ENCODE measurements around the gene PPFIA3.

Gene PPFIA3

DNA sequence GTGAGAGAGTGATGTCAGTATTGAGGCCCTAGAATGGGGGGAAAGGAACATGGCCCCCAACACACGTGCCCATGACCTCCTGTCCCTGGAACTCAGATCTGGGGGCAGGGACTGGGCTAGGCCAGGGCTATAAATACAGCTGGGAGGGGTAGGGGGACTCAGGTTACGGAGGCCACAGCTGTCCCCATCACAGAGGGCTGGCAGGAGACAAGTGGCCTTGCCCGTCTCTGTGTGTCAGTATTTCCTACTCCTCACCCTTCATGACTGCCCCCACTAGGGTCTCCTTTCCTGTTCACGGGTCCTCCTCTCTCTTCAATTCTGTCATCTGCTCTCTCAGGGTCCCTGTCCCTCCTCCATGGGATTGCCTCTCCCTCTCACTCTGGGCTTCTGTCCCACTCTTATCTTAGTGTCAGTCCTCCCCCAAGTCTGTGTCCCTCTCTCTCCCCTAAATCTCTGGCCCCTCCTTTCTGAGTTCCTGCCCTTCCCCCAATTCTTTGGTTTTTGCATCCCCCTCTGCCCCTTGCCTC lies 36.5 kb downstream of the PPFIA3 start:
- H3K4me1 ChIP-seq (ENCODE audit: control insufficient read depth, low read depth, low read length) = peaks cover 10% of the 10 kb centered on the region
- no peak overlapping the region for H2BK120ac ChIP-seq (ENCODE audit: low read depth, low read length)
- no peaks in the 10 kb centered on the region for H3K27me3 ChIP-seq (ENCODE audit: insufficient read depth, low read length, poor library complexity)
- H3K27ac ChIP-seq (ENCODE audit: low read depth, low read length) = no peak overlapping the region
- no peak overlapping the region for H2AK5ac ChIP-seq (ENCODE audit: low read length)
- no peak overlapping the region for H3K23ac ChIP-seq (ENCODE audit: low read length)
- H3K79me1 ChIP-seq (ENCODE audit: low read length) = no peaks in the 10 kb centered on the region
- no peak overlapping the region for H2BK5ac ChIP-seq (ENCODE audit: low read length)
- no CpG with 5 or more reads among the region's 4 CpGs for WGBS (ENCODE audit: extremely low coverage, insufficient coverage, low lambda C conversion rate)
- H3K4me2 ChIP-seq (ENCODE audit: low read length) = peak overlapping the region; percentile 20
- H3K4ac ChIP-seq (ENCODE audit: low read depth, low read length) = no peak overlapping the region
- no peak overlapping the region for H3K4me3 ChIP-seq (ENCODE audit: low read length)
- H4K5ac ChIP-seq (ENCODE audit: low read length) = no peak overlapping the region
- H2BK15ac ChIP-seq (replicated peaks; ENCODE audit: low read depth) = no peak overlapping the region
- H3K18ac ChIP-seq (ENCODE audit: low read length) = no peak overlapping the region
- peak overlapping the region; percentile 64 for H3K56ac ChIP-seq (ENCODE audit: low read length)
- H3K9ac ChIP-seq (ENCODE audit: low read length) = peak overlapping the region; percentile 42
- no peaks in the 10 kb centered on the region for H3K36me3 ChIP-seq (ENCODE audit: control insufficient read depth, insufficient read depth, low read length)
- no peak overlapping the region for H4K8ac ChIP-seq (ENCODE audit: low read depth, low read length)
- DNase-seq = peak; percentile 58
- no peaks in the 10 kb centered on the region for H3K79me2 ChIP-seq (ENCODE audit: control insufficient read depth, insufficient read depth, low read length)

DNA sequence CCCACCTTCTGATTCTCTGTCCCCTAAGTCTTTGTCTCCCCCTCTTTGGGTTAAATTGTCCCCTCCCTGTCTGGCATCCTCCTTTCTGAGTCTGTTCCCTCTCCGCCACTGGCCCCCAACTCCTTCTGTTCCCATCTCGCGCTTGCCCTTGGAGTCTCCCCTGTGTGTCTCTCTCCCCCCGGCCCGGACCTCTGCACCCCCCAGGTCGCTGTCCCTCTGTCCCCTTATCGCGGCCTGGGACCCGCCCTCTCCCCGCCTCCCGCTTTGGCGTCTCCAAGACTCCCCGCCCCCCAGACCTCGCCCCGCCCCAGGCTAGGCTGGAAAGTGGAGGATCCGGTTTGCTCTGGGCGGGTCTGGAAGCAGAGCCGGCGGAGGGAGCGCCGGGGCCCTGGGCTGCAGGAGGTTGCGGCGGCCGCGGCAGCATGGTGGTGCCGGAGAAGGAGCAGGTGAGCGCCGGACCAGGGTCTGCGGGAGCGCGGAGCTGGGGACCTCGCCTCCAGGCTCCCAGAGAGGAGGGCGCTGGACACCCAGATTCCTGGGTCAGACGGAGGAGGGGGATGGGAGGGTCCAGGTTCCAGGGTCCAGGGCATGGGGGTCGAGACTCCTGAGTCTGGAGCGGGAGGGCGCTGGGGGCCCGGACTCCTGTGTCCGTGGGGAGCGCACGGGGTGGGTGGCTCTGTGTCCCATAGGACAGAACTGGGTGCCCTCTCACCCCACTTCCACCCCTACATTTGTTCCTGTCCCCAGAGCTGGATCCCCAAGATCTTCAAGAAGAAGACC lies 38.3 kb downstream of the PPFIA3 start, which contains the start of gene TRPM4:
Gene TRPM4 (plus strand): TSS at position 348 of the 780 bp plus-strand sequence. CDS start 75 bp downstream, at position 423.
- Histone ChIP-seq H3K79me2 (ENCODE audit: control insufficient read depth, insufficient read depth, low read length) (no peaks in the 10 kb centered on the region), H3K56ac (ENCODE audit: low read length) (peak within 1 kb of the TSS; percentile 96), H3K18ac (ENCODE audit: low read length) (peak within 1 kb of the TSS; percentile 8), H4K8ac (ENCODE audit: low read depth, low read length) (no peak within 1 kb of the TSS), H3K79me1 (ENCODE audit: low read length) (no peaks in the 10 kb centered on the region), H3K27me3 (ENCODE audit: insufficient read depth, low read length, poor library complexity) (no peaks in the 10 kb centered on the region), H2AK5ac (ENCODE audit: low read length) (no peak within 1 kb of the TSS), H3K9ac (ENCODE audit: low read length) (peak within 1 kb of the TSS; percentile 93), H3K27ac (ENCODE audit: low read depth, low read length) (no peak within 1 kb of the TSS), H2BK15ac (replicated peaks; ENCODE audit: low read depth) (no peak within 1 kb of the TSS), H3K4me2 (ENCODE audit: low read length) (peak within 1 kb of the TSS; percentile 70), H3K23ac (ENCODE audit: low read length) (peak within 1 kb of the TSS; percentile 66), H3K4me3 (ENCODE audit: low read length) (peak within 1 kb of the TSS; percentile 79), H2BK120ac (ENCODE audit: low read depth, low read length) (no peak within 1 kb of the TSS), H4K5ac (ENCODE audit: low read length) (no peak within 1 kb of the TSS), H3K4ac (ENCODE audit: low read depth, low read length) (peak within 1 kb of the TSS; percentile 23), H3K4me1 (ENCODE audit: control insufficient read depth, low read depth, low read length) (peaks cover 10% of the 10 kb centered on the region), H3K36me3 (ENCODE audit: control insufficient read depth, insufficient read depth, low read length) (no peaks in the 10 kb centered on the region), H2BK5ac (ENCODE audit: low read length) (peak within 1 kb of the TSS; percentile 55)
- no CpG with 5 or more reads among the region's 41 CpGs for WGBS (ENCODE audit: extremely low coverage, insufficient coverage, low lambda C conversion rate)
- peak; percentile 94 for DNase-seq

DNA sequence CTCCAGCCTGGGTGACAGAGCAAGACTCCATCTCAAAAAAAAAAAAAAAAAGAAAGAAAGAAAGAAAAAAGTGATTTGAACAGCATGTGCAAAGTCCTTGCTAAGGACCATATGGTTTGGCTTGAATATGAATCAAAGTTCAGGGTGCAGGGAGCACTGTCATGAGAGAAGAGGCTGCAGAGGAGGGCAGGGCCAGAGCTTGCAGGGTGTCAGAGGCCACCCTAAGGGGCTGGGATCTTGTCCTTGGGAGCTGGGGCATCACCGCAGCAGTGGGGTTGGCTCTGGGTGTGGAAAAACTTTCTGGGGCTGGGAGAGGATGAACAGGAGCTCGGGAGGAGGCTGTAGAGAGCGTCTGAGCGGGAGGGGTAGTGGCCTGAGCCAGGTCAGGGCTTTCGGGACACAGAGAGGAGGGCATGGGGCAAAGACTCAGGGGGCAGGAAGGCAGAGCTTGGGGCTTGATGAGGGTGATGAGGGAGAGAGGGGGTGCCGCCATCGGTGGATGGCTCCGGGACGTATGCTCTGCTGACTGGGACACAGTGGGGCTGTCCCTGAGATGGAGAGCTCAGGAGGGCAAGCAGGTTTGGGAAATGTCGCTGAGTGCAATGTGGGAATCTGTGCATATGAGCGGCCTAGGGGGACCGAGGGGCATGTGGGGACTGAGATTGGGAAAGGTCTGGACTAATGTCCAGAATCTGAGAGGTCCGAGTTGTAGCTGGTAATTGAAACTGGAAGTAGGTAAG lies 41.3 kb downstream of the PPFIA3 start:
- WGBS (ENCODE audit: extremely low coverage, insufficient coverage, low lambda C conversion rate) = no CpG with 5 or more reads among the region's 13 CpGs

DNA sequence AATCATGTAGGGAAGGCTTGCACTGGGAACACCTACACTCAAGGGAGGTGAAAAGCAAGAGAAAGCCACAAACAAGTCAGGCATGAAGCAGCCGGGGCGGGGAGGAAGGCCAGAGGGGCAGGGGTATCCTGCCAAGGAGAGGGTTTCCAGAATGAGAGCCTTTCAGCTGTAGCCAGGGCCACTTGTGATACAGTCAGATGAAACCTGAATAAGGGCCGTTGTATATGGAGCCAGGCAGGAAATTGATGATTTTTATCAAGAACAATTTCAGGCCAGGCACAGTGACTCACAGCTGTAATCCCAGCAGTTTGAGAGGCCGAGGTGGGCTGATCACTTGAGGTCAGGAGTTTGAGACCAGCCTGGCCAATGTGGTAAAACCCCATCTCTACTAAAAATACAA lies 42.6 kb downstream of the PPFIA3 start:
- no peak overlapping the region for H2AK5ac ChIP-seq (ENCODE audit: low read length)
- H3K79me2 ChIP-seq (ENCODE audit: control insufficient read depth, insufficient read depth, low read length) = no peaks in the 10 kb centered on the region
- H3K56ac ChIP-seq (ENCODE audit: low read length) = no peak overlapping the region
- H3K36me3 ChIP-seq (ENCODE audit: control insufficient read depth, insufficient read depth, low read length) = no peaks in the 10 kb centered on the region
- no peak overlapping the region for H3K27ac ChIP-seq (ENCODE audit: low read depth, low read length)
- H3K4ac ChIP-seq (ENCODE audit: low read depth, low read length) = no peak overlapping the region
- H3K4me3 ChIP-seq (ENCODE audit: low read length) = no peak overlapping the region
- H2BK15ac ChIP-seq (replicated peaks; ENCODE audit: low read depth) = no peak overlapping the region
- no CpG with 5 or more reads among the region's 4 CpGs for WGBS (ENCODE audit: extremely low coverage, insufficient coverage, low lambda C conversion rate)
- no peak overlapping the region for H3K18ac ChIP-seq (ENCODE audit: low read length)
- H4K5ac ChIP-seq (ENCODE audit: low read length) = no peak overlapping the region
- no peak overlapping the region for H3K4me2 ChIP-seq (ENCODE audit: low read length)
- H3K79me1 ChIP-seq (ENCODE audit: low read length) = no peaks in the 10 kb centered on the region
- no peak overlapping the region for H4K8ac ChIP-seq (ENCODE audit: low read depth, low read length)
- H3K23ac ChIP-seq (ENCODE audit: low read length) = no peak overlapping the region
- peaks cover 2% of the 10 kb centered on the region for H3K4me1 ChIP-seq (ENCODE audit: control insufficient read depth, low read depth, low read length)
- no peak overlapping the region for H2BK5ac ChIP-seq (ENCODE audit: low read length)
- H3K27me3 ChIP-seq (ENCODE audit: insufficient read depth, low read length, poor library complexity) = no peaks in the 10 kb centered on the region
- no peak overlapping the region for H3K9ac ChIP-seq (ENCODE audit: low read length)
- H2BK120ac ChIP-seq (ENCODE audit: low read depth, low read length) = no peak overlapping the region
- no peak for DNase-seq

More for the DNA sequence above, 41.3 kb downstream of the PPFIA3 start:
- H3K36me3 ChIP-seq (ENCODE audit: control insufficient read depth, insufficient read depth, low read length) = no peaks in the 10 kb centered on the region
- H3K4me3 ChIP-seq (ENCODE audit: low read length) = no peak overlapping the region
- H2AK5ac ChIP-seq (ENCODE audit: low read length) = no peak overlapping the region
- no peak overlapping the region for H4K8ac ChIP-seq (ENCODE audit: low read depth, low read length)
- no peak overlapping the region for H3K18ac ChIP-seq (ENCODE audit: low read length)
- no peak overlapping the region for H2BK120ac ChIP-seq (ENCODE audit: low read depth, low read length)
- peaks cover 8% of the 10 kb centered on the region for H3K4me1 ChIP-seq (ENCODE audit: control insufficient read depth, low read depth, low read length)
- H3K4ac ChIP-seq (ENCODE audit: low read depth, low read length) = no peak overlapping the region
- H2BK5ac ChIP-seq (ENCODE audit: low read length) = no peak overlapping the region
- no peak overlapping the region for H4K5ac ChIP-seq (ENCODE audit: low read length)
- no peak overlapping the region for H3K56ac ChIP-seq (ENCODE audit: low read length)
- no peak overlapping the region for H2BK15ac ChIP-seq (replicated peaks; ENCODE audit: low read depth)
- DNase-seq = no peak
- no peak overlapping the region for H3K4me2 ChIP-seq (ENCODE audit: low read length)
- no peaks in the 10 kb centered on the region for H3K79me2 ChIP-seq (ENCODE audit: control insufficient read depth, insufficient read depth, low read length)
- H3K23ac ChIP-seq (ENCODE audit: low read length) = no peak overlapping the region
- no peak overlapping the region for H3K27ac ChIP-seq (ENCODE audit: low read depth, low read length)
- no peaks in the 10 kb centered on the region for H3K79me1 ChIP-seq (ENCODE audit: low read length)
- H3K27me3 ChIP-seq (ENCODE audit: insufficient read depth, low read length, poor library complexity) = no peaks in the 10 kb centered on the region
- H3K9ac ChIP-seq (ENCODE audit: low read length) = no peak overlapping the region

DNA sequence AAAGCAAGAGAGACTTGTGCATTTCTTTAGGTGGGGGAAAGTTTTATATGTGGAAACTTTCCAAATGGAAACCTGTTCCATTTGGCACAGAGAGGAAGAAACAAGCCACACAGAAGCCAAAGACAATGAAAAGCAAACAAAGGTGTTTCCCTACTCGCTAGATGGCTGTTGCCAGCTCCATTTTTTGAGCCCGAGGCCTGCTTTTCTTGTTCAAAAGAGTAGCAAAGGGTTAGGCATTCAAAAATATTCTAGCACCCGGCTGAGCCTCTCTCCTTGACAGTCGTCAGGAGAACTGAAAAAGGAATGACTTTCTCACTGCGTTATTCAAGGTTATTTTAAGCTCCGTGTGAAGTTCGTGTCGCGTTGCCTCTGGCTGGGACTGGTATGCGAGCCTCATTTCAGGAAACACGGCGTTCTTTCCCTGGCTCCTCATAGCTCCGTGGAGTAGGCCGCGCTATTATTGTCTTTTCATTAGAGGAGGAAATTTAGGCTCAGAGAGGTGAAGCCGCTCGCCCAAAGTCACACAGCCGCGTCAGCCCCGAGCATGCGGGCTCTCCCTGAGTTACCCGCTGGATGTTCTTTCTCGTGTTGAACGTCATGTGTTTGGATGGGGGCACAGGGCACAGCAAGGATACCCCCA lies 45.9 kb downstream of the PPFIA3 start:
- no peak overlapping the region for H3K27ac ChIP-seq (ENCODE audit: low read depth, low read length)
- H3K4ac ChIP-seq (ENCODE audit: low read depth, low read length) = no peak overlapping the region
- WGBS (ENCODE audit: extremely low coverage, insufficient coverage, low lambda C conversion rate) = no CpG with 5 or more reads among the region's 24 CpGs
- H2AK5ac ChIP-seq (ENCODE audit: low read length) = no peak overlapping the region
- H2BK5ac ChIP-seq (ENCODE audit: low read length) = no peak overlapping the region
- no peak overlapping the region for H4K8ac ChIP-seq (ENCODE audit: low read depth, low read length)
- H3K4me2 ChIP-seq (ENCODE audit: low read length) = peak overlapping the region; percentile 23
- H3K79me2 ChIP-seq (ENCODE audit: control insufficient read depth, insufficient read depth, low read length) = no peaks in the 10 kb centered on the region
- H3K4me1 ChIP-seq (ENCODE audit: control insufficient read depth, low read depth, low read length) = no peaks in the 10 kb centered on the region
- no peak overlapping the region for H2BK15ac ChIP-seq (replicated peaks; ENCODE audit: low read depth)
- H4K5ac ChIP-seq (ENCODE audit: low read length) = no peak overlapping the region
- H3K4me3 ChIP-seq (ENCODE audit: low read length) = no peak overlapping the region
- no peak overlapping the region for H2BK120ac ChIP-seq (ENCODE audit: low read depth, low read length)
- H3K36me3 ChIP-seq (ENCODE audit: control insufficient read depth, insufficient read depth, low read length) = no peaks in the 10 kb centered on the region
- no peaks in the 10 kb centered on the region for H3K79me1 ChIP-seq (ENCODE audit: low read length)
- H3K23ac ChIP-seq (ENCODE audit: low read length) = no peak overlapping the region
- no peak overlapping the region for H3K18ac ChIP-seq (ENCODE audit: low read length)
- H3K27me3 ChIP-seq (ENCODE audit: insufficient read depth, low read length, poor library complexity) = no peaks in the 10 kb centered on the region
- peak overlapping the region; percentile 59 for H3K9ac ChIP-seq (ENCODE audit: low read length)
- no peak for DNase-seq
- H3K56ac ChIP-seq (ENCODE audit: low read length) = peak overlapping the region; percentile 54
